ENCODE data around the gene TEKT1.
"Not testable (repeated sequence)": the region's sequence is repeated elsewhere in the genome, so short reads cannot be mapped to it uniquely, and the experiment has no call there.

The TEKT1 gene

DNA sequence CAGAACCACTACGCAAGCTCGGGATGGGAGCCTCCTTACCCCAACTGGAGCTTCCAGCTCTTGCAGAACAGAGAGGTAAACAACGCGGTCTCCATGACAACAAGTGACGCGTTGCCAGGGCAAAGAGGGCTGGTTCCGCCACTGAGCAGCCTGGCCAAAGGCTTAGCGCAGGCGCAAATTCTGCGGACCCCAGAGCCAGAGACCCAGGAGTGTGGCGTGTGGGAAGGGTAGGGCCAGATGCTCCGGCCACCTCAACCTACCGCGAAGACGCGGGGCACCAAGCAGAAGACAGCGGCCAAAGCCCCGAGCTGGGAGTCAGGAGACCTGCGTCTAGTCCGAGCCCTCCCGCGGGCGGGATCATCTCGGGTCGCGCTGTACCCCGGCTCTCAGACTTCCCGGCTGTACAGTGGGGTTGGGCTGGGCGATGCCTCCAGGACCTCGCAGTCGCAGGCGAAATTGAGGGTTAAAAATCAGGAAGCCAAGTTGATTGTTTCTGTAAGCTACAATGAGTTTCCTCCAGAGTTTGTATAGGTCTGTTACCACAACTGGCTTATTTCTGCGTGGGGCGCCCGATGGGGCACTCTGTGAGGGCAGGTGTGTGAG, at the start of gene TEKT1:
Gene TEKT1, minus strand, starts transcription at position 69 of the 603 bp plus-strand sequence. CDS start 1,353 bp downstream, outside the sequence.
- DNase-seq, result peak; percentile 54 to 61

DNA sequence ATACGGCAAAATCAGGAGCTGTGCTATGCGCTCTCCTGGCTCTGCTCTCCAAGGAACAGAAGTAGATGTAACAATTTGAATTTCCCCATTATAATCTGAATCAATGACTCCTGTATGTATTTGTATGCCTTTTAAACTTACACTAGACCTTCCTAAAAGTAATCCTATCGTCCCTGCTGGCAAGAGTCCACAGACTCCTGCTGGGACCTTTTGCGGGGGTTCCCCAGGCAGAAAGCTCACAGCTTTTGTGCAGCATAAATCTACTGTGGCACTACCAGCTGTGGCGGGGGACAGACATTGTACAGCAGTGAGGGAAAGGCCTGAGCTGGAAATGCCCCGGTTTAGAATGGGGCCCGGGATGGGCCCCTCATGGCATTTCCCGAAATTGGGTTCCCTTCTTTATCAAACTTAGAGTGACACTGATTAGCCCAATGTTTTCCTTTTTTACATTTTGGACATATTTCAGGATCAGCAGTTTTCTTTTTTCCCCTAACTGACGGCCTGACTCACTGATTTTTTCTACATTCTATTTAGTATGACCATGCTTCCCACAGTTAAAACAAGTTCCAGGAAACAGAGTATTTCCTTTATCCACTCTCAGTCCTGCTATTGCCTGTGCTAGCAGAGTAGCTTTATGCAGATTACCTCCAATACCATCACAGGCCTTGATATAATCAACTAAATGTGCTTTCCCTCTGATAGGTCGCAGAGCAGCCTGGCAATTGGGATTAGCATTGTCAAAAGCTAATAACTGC, 47.9 kb upstream of the TEKT1 start:
- DNase-seq, result not testable (repeated sequence)

DNA sequence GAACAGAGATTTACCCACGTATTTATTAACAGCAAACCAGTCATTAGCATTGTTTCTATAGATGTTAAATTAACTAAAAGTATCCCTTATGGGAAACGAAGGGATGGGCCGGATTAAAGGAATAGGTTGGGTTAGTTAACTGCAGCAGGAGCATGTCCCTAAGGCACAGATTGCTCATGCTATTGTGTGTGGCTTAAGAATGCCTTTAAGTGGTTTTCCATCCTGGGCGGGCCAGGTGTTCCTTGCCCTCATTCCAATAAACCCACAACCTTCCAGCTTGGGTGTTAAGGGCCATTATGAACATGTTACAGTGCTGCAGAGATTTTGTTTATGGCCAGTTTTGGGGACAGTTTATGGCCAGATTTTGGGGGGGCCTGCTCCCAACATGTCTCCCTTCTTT, 43.7 kb upstream of the TEKT1 start:
- not testable (repeated sequence) for DNase-seq

DNA sequence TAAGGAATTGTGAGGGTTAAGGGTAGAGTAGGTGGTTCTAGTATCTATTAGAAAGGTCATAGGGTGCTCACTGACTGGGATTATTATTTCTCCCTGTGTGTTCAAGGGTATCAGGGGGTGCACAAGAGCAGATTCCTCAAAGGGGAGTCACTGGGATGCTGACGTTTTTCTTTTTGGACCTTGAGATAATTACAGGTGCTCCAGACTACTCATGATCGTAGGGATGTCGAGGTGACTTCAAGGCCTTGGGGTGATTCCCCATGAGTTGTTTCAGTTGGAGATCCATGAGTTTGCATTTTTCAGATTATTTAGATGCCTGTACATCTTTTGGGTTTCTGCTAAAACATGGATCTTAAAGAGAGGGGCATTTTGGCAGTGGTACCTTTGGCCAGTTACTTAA, 41.4 kb upstream of the TEKT1 start:
- DNase-seq, result no peak

DNA sequence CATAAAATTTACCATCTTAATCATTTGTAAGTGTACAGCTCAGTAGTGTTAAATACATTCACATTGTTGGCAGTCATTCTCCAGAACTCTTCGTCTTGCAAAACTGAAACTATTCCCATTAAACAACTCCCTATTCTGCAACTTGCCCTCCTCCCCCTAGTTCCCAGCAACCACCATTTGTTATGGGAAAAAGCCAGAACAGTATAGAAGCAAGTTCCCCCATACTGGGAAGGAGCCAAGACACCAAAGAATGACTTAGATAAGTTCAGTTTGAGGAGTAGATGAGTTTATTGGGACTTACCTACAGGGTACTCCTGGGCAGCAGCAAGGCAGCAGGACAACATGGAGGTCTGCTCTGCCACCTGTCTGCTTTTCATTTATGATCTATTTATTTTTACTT, 39.3 kb upstream of the TEKT1 start:
- DNase-seq, result no peak

DNA sequence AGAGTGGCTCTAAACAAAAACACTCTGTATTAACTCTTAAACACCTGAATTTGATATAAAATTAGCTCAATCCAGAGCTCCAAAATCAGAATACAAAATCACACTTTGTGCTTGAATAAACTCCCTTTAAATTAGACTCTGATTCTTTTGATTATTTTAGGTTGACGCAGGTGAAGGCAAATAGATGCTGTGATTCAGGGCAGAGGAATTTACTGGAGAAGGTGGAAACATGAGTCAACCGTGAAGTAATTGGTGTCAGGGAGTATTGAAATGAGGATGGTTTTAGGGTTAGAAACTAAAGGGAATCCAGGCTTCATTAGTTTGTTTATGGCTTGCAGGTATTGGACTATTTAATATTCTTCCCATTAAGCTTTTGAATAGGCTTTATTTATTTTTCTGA, 37.1 kb upstream of the TEKT1 start:
- DNase-seq, result no peak

DNA sequence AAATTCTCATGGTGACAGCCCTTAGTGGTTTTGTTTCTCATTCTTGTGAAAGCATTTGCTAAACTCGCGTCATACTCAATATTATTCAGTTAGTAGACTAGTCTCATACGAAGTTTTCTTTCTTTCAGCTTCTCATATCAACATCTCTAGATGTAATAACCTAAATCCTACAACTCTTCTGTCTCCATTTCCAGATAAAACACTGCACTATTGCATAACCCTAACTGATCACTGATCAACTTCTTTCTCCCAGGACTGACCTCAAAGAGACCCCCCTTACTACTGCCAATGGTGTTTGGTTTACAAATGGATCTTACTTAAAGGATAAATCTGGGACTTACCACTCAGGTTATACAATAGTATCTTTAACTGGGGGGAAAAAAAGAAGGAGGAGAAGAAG, 36.3 kb upstream of the TEKT1 start:
- no peak for DNase-seq

DNA sequence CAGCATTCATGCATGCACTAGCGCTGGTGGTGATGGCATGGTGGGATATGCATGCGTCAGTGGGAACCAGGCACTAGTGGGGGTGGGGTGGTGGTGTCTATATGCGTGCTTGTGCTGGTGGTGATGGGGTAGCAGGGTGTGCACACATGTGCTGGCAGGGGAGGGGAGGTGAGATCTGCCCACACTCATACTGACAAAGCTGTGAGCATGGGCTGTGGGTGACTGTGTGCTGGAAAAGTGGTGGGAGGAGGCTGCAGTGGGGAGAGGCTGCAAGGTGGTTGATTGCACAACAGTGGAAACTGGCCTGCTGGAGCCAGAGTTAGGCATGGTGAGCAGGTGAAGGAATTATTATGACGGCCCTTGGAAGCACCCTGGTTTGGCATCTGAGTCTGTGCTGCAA, 31.3 kb upstream of the TEKT1 start:
- DNase-seq, result no peak

DNA sequence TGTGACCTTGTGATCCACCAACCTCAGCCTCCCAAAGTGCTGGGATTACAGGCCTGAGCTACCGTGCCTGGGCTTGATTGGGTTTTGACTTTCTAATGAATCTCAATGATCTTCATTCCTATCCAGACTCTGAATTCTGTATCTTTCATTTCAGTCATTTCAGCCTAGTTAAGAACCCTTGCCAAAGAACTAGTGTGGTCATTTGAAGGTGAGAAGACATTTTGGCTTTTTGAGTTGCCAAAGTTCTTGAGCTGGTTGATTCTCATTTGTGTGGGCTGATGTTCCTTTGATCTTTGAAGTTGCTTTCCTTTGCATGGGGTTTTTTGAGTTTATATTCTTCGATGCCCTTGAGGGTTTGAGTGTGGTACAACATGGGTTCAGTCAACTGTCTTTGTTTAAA, 30.6 kb upstream of the TEKT1 start:
- no peak for DNase-seq

DNA sequence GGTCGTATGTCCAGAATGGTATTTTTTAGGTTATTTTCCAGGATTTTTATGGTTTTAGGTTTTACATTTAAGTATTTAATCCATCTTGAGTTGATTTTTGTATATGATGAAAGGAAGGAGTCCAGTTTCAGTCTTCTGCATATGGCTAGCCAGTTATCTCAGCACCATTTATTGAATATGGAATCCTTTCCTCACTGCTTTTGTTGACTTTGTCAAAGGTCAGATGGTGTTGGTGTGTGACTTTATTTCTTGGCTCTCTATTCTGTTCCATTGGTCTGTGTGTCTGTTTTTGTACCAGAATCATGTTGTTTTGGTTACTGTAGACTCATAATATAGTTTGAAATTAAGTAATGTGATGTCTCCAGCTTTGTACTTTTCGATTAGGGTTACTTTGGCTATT, 26.4 kb upstream of the TEKT1 start:
- no peak for DNase-seq

DNA sequence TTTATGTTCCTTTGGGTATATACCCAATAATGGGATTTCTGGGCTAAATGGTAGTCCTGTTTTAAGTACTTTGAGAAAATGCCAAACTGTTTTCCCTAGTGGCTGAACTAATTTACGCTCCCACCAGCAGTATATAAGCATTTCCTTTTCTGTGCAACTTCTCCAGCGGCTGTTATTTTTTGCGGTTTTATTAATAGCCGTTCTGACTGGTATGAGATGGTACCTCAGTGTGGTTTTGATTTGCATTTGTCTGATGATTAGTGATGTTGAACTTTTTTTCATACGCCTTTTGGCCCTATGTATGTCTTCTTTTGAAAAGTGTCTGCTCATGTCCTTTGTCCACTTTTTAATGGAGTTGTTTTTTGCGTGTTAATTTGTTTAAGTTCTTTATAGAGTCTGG, 25.8 kb upstream of the TEKT1 start:
- no peak for DNase-seq

DNA sequence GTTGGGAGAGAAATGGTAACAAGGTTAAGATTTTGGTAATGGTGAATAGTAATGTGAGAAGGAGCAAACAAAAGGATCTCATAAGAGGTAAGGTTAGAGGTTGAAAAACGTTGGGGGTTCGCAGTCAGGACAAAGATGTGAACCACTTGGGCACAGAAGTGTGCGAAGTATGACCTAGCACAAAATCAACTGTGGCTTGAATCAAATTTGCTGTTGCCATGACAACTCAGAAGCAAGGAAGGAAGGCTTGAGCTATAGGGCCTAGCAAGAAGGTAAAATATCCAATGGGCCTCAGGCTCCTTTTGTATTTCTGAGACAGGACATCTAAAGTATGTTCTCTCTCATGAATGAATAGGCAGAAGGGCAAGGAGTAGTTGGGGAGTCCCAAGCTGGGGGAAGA, 24.5 kb upstream of the TEKT1 start:
- DNase-seq, result no peak

DNA sequence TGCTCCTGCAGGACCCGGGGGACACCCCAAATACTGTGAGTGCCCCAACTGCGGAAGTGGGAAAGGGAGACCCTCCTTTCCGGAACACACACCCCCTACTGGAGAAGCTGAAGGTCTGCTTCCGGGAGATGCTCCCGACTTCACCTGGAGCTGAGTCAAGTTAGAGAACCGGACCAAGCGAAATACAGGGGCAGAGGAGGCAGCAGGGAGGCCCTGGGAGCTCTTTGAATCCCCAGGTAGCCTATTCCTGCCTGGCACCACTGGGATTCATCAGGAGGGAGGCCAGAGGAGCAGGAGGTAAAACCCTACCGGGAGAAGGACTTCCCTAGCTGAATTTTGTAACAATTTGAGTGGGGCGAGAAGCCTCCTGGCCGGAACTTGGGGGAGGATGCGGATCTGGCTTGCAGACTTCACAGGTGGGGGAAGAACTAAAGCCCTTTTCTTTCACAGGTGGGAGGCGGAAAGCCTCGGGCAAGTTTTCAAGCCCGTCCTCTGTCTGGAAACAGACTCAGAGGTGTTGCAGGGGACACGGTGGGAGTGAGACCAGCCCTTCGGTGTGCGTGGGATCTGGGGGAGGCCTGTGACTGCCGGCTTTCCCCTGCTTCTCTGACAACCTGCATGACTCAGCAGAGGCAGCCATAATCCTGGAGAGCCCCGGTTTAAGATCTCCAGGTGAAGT, 22.4 kb upstream of the TEKT1 start:
- peak; percentile 38 to 49 for DNase-seq

DNA sequence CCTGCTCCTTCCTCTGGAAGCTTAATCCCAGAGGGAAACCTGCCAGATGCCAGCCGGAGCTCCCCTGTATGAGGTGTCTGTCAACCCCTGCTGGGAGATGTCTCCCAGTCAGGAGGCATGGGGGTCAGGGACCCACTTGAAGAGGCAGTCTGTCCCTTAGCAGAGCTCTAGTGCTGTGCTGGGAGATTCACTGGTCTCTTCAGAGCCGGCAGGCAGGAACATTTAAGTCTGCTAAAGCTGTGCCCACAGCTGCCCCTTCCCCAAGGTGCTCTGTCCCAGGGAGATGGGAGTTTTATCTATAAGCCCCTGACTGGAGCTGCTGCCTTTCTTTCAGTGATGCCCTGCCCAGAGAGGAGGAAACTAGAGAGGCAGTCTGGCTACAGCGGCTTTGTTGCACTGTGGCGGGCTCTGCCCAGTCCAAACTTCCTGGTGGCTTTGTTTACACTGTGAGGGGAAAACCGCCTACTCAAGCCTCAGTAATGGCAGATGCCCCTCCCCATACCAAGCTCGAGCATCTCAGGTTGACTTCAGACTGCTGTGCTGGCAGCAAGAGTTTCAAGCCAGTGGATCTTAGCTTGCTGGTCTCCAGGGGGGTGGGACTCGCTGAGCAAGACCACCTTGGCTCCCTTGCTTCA, 17.1 kb upstream of the TEKT1 start:
- DNase-seq, result not testable (repeated sequence)

DNA sequence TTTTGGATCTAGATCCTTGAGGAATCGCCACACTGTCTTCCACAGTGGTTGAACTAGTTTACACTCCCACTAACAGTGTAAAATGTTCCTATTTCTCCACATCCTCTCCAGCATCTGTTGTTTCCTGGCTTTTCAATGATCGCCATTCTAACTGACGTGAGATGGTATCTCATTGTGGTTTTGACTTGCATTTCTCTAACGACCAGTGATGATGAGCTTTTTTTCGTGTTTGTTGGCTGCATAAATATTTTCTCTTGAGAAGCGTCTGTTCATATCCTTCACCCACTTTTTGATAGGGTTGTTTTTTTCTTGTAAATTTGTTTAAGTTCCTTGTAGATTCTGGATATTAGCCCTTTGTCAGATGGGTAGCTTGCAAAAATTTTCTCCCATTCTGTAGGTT, 14.6 kb upstream of the TEKT1 start:
- DNase-seq, result not testable (repeated sequence)

DNA sequence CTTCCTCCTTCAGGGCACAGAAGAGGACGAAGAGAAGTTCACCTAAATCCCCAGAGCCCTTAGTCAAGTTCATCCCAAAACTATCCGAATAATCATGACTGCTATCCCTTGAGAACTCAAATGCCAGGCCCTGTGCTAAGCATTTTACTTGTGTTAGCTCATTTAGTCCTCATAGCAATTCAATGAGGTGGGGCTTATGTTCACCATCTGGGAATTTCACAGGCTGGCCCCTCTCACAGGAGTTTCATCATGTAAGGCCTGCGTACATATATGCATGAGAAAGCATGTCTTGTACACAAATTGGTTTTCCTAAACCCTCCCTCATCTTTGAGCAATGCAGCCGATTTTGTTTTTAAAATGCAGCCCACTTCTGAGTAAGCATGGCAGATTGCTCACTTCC, 12.9 kb upstream of the TEKT1 start:
- not testable (repeated sequence) for DNase-seq

DNA sequence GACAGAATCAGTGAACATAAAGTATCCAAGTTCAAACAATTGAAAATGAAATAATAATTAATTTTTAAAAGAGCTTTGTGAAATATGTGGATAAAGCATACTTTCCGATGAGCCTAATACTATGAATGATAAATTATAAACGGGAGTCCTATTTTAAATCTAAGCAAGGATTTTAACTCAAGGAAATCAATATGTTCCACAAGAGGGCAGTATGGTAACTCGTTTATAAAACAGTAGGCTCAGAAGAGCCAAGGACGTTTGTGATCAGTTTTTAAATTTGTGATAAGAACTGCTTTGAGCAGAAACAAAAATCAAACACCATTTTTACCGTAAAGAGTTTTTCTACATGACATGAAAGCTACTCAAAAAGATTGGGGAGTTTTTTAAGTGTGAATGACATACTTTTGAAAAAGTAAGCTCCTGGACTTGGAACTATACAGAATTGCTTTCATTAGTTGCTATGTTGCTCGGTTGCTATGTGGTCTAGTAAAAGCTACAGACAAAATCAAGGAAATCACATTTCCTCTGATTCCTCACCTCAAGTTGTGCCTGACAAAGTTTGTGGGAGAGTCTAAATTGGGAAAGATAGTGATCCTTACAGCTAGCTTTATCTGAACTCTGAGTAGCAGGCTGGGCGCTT, 11.8 kb upstream of the TEKT1 start:
- DNase-seq, result no peak

DNA sequence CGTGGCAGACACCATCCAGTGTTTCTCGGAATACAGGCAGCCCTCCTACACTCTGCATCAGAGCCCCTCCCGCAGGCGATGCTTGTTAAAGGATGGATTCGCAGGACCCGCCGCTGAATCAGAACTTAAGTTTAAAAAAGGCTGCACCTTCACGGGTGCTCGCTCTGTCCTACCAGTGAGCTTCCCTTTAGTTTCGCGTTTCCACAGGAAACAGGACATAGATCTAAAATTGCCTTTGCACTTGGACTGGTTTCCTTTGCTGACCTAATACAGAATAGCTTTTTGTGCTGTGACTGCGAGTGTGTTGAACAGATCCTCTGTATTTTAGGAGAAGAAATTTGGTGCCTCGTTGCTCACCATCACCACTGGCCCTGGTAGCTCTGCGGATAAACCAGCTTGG, 10.2 kb upstream of the TEKT1 start:
- not testable (repeated sequence) for DNase-seq

DNA sequence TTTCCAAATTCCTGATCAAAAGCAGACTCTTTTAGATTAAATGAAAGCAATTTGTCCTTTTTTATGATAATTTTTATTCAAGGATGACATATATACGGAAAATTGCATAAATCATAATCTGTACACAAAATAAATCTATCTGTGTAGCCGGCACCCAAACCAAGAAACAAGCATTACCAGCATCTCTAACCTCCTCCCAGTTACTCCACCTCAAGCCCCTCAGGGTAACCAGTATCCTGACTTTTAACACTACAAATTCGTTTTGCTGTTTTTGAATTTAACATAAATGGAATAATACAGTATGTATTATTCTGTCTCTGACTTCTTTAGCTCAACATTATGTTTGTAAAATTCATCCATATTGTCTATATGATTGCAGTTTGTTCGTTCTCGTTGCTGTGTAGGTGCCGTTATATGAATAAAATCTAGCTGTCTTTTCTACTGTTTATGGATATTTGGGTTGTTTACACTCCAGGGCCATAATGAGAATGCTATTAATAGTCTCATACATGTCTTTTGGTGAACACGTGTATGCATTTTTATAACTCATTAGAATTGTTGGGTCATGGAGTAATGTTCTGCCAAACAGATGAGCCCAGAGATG, 1.0 kb downstream of the TEKT1 start:
- no peak for DNase-seq

DNA sequence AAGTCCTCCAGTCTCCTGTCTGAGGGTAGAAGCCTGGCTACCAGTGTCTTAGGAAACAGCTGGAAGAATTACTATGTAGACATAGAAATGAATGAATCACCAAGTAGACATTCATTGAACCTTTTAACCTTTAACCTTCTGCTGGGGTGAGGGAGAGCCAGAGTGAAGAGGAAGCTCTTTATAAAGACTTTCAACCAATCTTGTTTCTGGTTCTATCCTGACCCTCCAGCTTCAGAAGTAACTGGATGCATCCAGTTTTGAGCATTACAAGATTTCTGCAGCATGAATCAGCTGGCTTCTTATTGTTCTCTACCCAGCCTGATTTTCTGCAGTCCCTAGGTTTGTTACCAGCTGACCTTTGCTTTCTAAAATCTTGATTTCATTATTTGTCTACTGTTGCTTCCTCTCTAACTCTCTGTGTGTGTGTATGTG, 8.5 kb downstream of the TEKT1 start:
- DNase-seq, result no peak

DNA sequence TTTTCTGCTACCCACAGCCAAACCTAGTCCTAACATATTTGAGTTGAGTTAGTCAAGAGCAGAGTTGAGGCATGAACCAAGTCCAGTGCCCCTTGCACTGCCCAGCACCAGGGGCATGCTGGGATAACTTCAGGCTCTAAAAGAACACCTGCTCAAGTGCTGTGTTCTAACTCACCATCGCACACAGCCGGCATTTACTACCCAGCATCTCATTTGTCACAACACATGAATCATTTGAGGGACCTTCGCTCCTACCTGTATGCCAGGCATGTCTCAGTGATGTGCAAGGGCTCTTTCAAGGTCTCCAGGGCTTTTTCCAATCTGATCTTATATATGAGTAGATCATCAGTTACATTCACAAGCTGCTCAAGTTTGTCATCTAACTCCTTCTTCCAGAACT, 12.6 kb downstream of the TEKT1 start:
- DNase-seq, result no peak

DNA sequence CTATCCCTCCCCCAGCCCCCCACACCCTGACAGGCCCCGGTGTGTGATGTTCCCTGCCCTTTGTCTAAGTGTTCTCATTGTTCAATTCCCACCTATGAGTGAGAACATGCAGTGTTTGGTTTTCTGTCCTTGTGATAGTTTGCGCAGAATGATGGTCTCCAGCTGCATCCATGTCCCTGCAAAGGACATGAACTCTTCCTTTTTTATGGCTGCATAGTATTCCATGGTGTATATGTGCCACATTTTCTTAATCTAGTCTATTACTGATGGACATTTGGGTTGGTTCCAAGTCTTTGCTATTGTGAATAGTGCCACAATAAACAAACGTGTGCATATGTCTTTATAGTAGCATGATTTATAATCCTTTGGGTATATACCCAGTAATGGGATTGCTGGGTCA, 15.2 kb downstream of the TEKT1 start:
- DNase-seq, result not testable (repeated sequence)

DNA sequence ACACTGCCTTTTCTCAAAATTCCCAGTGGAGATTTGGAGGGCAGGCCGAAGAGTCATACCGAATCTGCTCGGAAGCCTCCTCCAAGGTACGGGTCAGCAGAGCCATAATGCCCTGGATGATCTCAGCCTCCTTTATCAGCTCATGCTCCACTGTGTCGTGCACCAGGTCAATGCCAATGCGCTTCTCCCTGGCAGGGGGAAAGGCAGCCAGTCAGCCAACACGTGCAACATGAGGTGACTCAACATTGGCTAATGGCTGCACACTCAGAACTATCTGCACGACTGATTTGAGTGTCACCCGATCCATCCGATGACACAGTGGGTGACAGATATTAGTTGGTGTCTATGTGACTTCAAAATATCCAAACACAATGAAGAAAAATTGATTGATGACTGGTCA, 15.8 kb downstream of the TEKT1 start:
- DNase-seq, result no peak

All from activated CD4-positive, alpha-beta T cell treated with anti-CD3 and anti-CD28 coated beads for 4 hours (primary cell).